Measurements from ENCODE around the gene BDH2. TPM values are rescaled to one million over a fixed set of nuclear protein-coding genes. Genes with fewer than 3 reads are reported as not detected.

BDH2 gene
- 10 to 100 TPM; 22.5 to 23.6 TPM for total RNA-seq

DNA sequence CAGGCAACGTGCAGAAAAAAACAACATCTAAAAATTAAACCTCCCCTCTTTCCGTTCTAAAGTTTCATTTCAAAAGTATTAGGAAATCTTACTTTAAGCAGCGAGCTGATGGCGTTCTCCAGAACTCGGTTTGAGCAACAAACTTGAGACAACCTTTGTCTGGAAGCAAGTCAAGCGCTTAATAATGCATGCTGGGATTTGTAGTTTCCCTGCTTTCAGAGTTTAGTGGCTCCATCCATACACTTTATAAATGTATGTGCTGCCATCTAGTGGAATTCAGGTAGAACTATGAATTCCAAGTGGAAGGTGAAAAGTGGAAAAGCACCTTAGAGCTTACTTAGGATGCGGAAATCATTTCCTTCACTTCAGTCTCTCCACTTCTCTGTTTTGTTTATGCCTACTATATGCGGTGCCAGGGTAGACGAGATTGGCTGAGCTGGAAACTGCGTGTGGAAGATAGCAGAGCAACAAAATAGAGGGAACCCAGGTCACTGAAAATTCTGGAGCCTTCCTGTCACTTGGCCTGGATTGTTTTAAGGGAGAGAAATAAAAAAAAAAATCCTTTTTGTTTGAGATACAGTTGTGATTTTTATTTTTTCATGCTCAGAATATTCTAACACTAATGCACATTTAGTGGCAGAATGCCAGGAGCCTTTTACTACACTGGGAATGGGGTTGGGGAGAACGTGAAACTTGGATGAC lies at the start of gene BDH2:
Gene BDH2, minus strand, starts transcription at position 144 of the 702 bp plus-strand sequence. CDS start 3,580 bp downstream, outside the sequence.
- DNase-seq = peak; percentile 42
- peak within 1 kb of the TSS; percentile 76 for H3K4me3 Mint-ChIP-seq
- H3K4me1 Mint-ChIP-seq = peaks cover 21% of the 10 kb centered on the region
- no peaks in the 10 kb centered on the region for H3K9me3 Mint-ChIP-seq
- H3K27ac Mint-ChIP-seq = peak within 1 kb of the TSS; percentile 76
- H3K36me3 Mint-ChIP-seq (ENCODE audit: low read depth) = peaks cover 6% of the 10 kb centered on the region
- ChIA-PET CTCF (interaction anchor here (0.9 to 4.9 kb wide), 28 partner anchors 9 to 754 kb away, joined by 3 to 39 read pairs (median 4); partner anchors contain the start of genes SLC39A8, SLC9B1, SLC9B2 and UBE2D3), POLR2A (interaction anchor here (0.6 to 1.7 kb wide), 6 partner anchors 23 to 755 kb away, joined by 3 to 7 read pairs (median 4); partner anchors contain the start of genes CISD2, SLC39A8, SLC9B2 and UBE2D3)
- no peaks in the 10 kb centered on the region for H3K27me3 Mint-ChIP-seq

DNA sequence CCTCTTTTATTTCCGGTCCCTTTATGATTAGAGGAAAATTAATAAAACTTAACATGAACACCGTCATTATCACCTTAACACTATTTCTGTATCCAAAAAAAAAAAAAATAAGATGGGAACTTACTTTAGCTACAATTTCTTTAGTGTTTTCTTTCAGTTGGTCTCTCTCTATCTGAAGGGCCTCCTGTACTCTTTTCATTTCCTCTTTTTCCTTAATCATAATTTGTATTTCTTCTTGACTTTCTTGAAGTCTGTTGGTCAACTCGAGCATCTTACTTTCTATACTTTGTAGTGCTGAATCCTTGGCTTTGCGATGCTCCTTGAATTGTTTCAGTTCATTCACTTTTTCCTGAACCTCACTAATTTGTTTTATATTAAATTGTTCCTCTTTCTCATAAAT lies 45.3 kb upstream of the BDH2 start:
- no peaks in the 10 kb centered on the region for H3K27me3 Mint-ChIP-seq
- DNase-seq = no peak
- ChIA-PET POLR2A (no interaction called here), CTCF (no interaction called here)
- H3K36me3 Mint-ChIP-seq (ENCODE audit: low read depth) = peaks cover 83% of the 10 kb centered on the region
- H3K27ac Mint-ChIP-seq = no peak overlapping the region
- no peak overlapping the region for H3K4me3 Mint-ChIP-seq
- peaks cover 2% of the 10 kb centered on the region for H3K4me1 Mint-ChIP-seq
- H3K9me3 Mint-ChIP-seq = no peaks in the 10 kb centered on the region

DNA sequence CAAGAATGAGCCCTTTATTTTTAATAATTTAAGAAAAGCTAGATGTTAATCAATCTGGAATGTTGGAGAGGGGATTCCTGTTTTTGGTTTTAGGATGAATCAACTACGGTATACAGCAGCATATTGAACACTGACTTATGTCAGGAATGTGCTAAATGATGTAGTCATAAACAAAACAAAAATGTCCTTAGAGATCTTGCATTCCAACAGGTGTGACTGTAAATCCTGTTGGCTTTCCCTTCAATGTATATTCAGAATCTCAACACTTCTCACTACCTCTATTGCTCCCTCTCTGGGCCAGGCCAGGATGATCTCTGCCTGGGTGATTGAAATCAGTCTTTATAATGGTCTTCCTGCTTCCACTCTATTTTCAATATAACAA lies 37.8 kb upstream of the BDH2 start:
- ChIA-PET POLR2A (no interaction called here), CTCF (interaction anchor here (1.5 kb wide), 1 partner anchor 37 kb away, joined by 4 read pairs; the partner anchor contains the start of gene BDH2)
- DNase-seq = no peak
- Mint-ChIP-seq H3K27ac (no peak overlapping the region), H3K27me3 (no peaks in the 10 kb centered on the region), H3K36me3 (ENCODE audit: low read depth) (peaks cover 75% of the 10 kb centered on the region), H3K4me1 (peaks cover 9% of the 10 kb centered on the region), H3K9me3 (no peaks in the 10 kb centered on the region), H3K4me3 (no peak overlapping the region)

DNA sequence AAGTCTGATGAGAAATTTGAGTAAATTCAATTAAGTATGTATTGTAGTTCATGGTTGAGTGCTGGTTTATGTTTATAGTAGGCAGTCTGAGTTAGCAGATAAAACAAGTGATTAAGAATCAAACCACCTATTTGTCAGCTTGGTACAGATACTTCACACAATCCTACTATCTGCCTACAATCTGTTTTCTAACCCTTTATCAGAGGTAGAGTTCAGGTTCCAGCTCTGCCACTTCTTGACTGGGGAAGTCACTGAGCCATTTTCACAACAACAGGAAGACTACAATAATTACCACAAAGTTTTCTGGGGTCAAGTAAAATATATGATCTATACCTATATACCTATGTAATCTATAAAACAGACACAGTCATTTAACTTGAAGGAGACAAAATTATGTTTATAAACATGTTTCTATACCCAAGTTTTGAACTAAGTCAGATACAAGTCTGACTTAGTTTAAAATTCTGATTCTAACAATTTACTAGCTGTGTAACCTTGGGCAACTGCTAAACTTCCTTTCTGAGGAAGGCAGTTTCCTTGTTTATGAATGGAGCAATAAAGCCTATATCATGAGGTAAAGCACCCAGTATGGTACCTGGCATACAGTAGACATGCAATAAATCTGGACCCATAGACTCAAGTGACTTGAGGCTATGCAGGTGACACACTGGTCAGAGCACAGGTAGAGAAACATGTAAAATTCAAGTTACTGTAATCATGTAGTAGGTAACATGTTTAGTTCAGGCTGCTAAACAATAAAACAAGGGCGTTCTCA lies 37.2 kb upstream of the BDH2 start:
- no peak for DNase-seq
- CTCF ChIA-PET = interaction anchor here (1.5 kb wide), 1 partner anchor 37 kb away, joined by 4 read pairs; the partner anchor contains the start of gene BDH2
- H3K36me3 Mint-ChIP-seq (ENCODE audit: low read depth) = peaks cover 74% of the 10 kb centered on the region

GRCh38 chr4:103129174-103129573 lies 29.5 kb upstream of the BDH2 start:
- peaks cover 82% of the 10 kb centered on the region for H3K36me3 Mint-ChIP-seq (ENCODE audit: low read depth)
- POLR2A ChIA-PET = no interaction called here

More for the DNA sequence above, 37.2 kb upstream of the BDH2 start:
- H3K9me3 Mint-ChIP-seq = no peaks in the 10 kb centered on the region
- H3K27me3 Mint-ChIP-seq = no peaks in the 10 kb centered on the region
- peaks cover 9% of the 10 kb centered on the region for H3K4me1 Mint-ChIP-seq
- POLR2A ChIA-PET = no interaction called here
- H3K27ac Mint-ChIP-seq = peak overlapping the region; percentile 48
- no peak overlapping the region for H3K4me3 Mint-ChIP-seq

DNA sequence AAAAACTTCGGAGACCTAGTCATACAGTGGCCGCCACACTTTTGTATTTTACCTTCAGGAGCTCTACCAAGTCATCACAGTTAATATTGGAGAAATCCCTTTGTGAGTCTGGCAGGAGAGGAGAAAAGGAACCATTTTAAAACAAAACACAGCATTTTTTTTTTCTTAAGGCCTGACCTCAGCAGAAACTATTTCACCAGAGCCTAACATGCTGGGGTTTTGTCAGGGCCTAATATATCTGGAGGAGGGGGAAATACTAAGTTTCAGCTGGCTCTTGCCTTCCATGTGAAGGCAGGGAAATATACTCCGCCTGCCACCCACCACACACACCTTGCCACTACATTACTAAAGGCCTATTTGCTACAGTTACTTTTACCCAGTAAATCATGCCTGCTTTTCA lies 26.5 kb upstream of the BDH2 start:
- Mint-ChIP-seq H3K27ac (no peak overlapping the region), H3K4me3 (no peak overlapping the region), H3K4me1 (no peaks in the 10 kb centered on the region), H3K9me3 (peaks cover 18% of the 10 kb centered on the region), H3K27me3 (no peaks in the 10 kb centered on the region), H3K36me3 (ENCODE audit: low read depth) (peaks cover 79% of the 10 kb centered on the region)
- POLR2A ChIA-PET = no interaction called here
- CTCF ChIA-PET = interaction anchor here (0.6 kb wide), 1 partner anchor 23 kb away, joined by 6 read pairs; no protein-coding TSS in a partner anchor
- no peak for DNase-seq

More at GRCh38 chr4:103129174-103129573, 29.5 kb upstream of the BDH2 start:
- DNase-seq = no peak
- no peaks in the 10 kb centered on the region for H3K4me1 Mint-ChIP-seq
- no peak overlapping the region for H3K4me3 Mint-ChIP-seq
- H3K27me3 Mint-ChIP-seq = no peaks in the 10 kb centered on the region
- CTCF ChIA-PET = no interaction called here
- peaks cover 18% of the 10 kb centered on the region for H3K9me3 Mint-ChIP-seq
- no peak overlapping the region for H3K27ac Mint-ChIP-seq

GRCh38 chr4:103123114-103123513 lies 23.5 kb upstream of the BDH2 start:
- no peaks in the 10 kb centered on the region for H3K4me1 Mint-ChIP-seq
- CTCF ChIA-PET = interaction anchor here (0.6 to 1.6 kb wide), 3 partner anchors 23 to 692 kb away, joined by 3 to 5 read pairs (median 4); partner anchors contain the start of gene BDH2
- H3K36me3 Mint-ChIP-seq (ENCODE audit: low read depth) = peaks cover 73% of the 10 kb centered on the region
- H3K27ac Mint-ChIP-seq = no peak overlapping the region
- H3K9me3 Mint-ChIP-seq = peaks cover 9% of the 10 kb centered on the region
- DNase-seq = no peak
- no peaks in the 10 kb centered on the region for H3K27me3 Mint-ChIP-seq
- no peak overlapping the region for H3K4me3 Mint-ChIP-seq
- POLR2A ChIA-PET = no interaction called here

DNA sequence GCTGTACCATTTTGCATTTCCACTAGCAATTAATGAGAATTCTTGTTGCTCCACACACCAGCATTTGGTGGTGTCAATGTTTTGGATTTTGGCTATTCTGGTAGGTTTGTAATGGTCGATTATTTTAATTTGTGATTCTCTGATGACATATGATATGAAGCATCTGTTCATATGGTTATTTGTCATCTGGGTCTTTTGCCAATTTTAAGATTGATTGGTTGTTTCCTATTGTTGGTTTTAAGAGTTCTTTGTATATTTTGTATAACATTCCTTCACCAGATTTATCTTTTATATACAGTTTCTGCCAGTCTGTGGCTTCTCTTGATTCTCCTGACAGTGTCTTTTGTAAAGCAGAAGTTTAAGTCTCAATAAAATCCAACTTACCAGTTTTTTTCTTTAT lies 18.5 kb upstream of the BDH2 start:
- no peak overlapping the region for H3K27ac Mint-ChIP-seq
- POLR2A ChIA-PET = no interaction called here
- H3K4me1 Mint-ChIP-seq = no peaks in the 10 kb centered on the region
- no peak overlapping the region for H3K4me3 Mint-ChIP-seq
- peaks cover 49% of the 10 kb centered on the region for H3K36me3 Mint-ChIP-seq (ENCODE audit: low read depth)
- CTCF ChIA-PET = no interaction called here
- no peaks in the 10 kb centered on the region for H3K27me3 Mint-ChIP-seq
- DNase-seq = no peak
- H3K9me3 Mint-ChIP-seq = no peaks in the 10 kb centered on the region

DNA sequence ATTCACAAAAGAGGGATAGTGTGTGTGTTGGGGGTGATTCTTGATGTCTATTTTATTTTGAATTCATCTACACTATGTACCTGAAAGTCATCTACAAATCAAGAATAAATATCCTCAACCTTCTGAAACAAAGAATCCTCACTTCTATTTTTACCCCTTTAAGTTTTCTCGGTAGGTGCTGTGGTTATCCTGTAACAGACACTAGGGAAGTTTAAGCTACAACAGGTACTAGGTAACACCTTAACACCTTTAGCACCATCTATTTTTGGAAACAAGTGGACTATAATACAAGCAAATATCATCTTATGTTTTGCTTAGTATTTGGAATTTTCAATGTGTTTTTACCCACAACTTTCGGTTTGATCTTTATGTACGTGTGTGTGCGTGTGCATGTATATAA lies 12.0 kb upstream of the BDH2 start:
- CTCF ChIA-PET = no interaction called here

GRCh38 chr4:103108542-103108941 lies 8.9 kb upstream of the BDH2 start:
- no peaks in the 10 kb centered on the region for H3K27me3 Mint-ChIP-seq
- POLR2A ChIA-PET = no interaction called here
- H3K27ac Mint-ChIP-seq = no peak overlapping the region
- peaks cover 4% of the 10 kb centered on the region for H3K4me1 Mint-ChIP-seq
- H3K36me3 Mint-ChIP-seq (ENCODE audit: low read depth) = peaks cover 56% of the 10 kb centered on the region
- no peak overlapping the region for H3K4me3 Mint-ChIP-seq
- CTCF ChIA-PET = no interaction called here
- no peaks in the 10 kb centered on the region for H3K9me3 Mint-ChIP-seq
- DNase-seq = no peak

More for the DNA sequence above, 12.0 kb upstream of the BDH2 start:
- no peak for DNase-seq
- Mint-ChIP-seq H3K9me3 (no peaks in the 10 kb centered on the region), H3K4me3 (no peak overlapping the region), H3K4me1 (no peaks in the 10 kb centered on the region), H3K27ac (no peak overlapping the region), H3K36me3 (ENCODE audit: low read depth) (peaks cover 55% of the 10 kb centered on the region), H3K27me3 (no peaks in the 10 kb centered on the region)
- POLR2A ChIA-PET = no interaction called here

GRCh38 chr4:103105558-103106356 lies 6.1 kb upstream of the BDH2 start:
- ChIA-PET POLR2A (no interaction called here), CTCF (interaction anchor here (1.7 kb wide), 1 partner anchor 14 kb away, joined by 5 read pairs; no protein-coding TSS in a partner anchor)
- no peak for DNase-seq
- no peaks in the 10 kb centered on the region for H3K27me3 Mint-ChIP-seq
- H3K4me3 Mint-ChIP-seq = no peak overlapping the region
- peaks cover 48% of the 10 kb centered on the region for H3K36me3 Mint-ChIP-seq (ENCODE audit: low read depth)
- H3K9me3 Mint-ChIP-seq = no peaks in the 10 kb centered on the region
- no peak overlapping the region for H3K27ac Mint-ChIP-seq
- H3K4me1 Mint-ChIP-seq = peaks cover 4% of the 10 kb centered on the region

- POLR2A ChIA-PET = no interaction called here
- peaks cover 39% of the 10 kb centered on the region for H3K36me3 Mint-ChIP-seq (ENCODE audit: low read depth)
- H3K27me3 Mint-ChIP-seq = no peaks in the 10 kb centered on the region
- H3K4me1 Mint-ChIP-seq = peaks cover 4% of the 10 kb centered on the region
- no peak overlapping the region for H3K27ac Mint-ChIP-seq
- H3K4me3 Mint-ChIP-seq = no peak overlapping the region
- no peaks in the 10 kb centered on the region for H3K9me3 Mint-ChIP-seq
- CTCF ChIA-PET = no interaction called here
- DNase-seq = no peak
Observed at GRCh38 chr4:103104886-103105285, 5.3 kb upstream of the BDH2 start.

GRCh38 chr4:103100691-103101090 lies 1.1 kb upstream of the BDH2 start:
- Mint-ChIP-seq H3K27ac (no peak overlapping the region), H3K36me3 (ENCODE audit: low read depth) (peaks cover 7% of the 10 kb centered on the region), H3K4me1 (peaks cover 21% of the 10 kb centered on the region), H3K9me3 (no peaks in the 10 kb centered on the region), H3K4me3 (no peak overlapping the region), H3K27me3 (no peaks in the 10 kb centered on the region)
- ChIA-PET CTCF (interaction anchor here (0.8 to 4.9 kb wide), 10 partner anchors 10 to 670 kb away, joined by 3 to 39 read pairs (median 5); partner anchors contain the start of genes SLC9B2 and UBE2D3), POLR2A (no interaction called here)
- DNase-seq = no peak
